HepG2 (cell line): ENCODE results near the gene ARPC1A. TPM values are rescaled to one million over a fixed set of nuclear protein-coding genes. Genes with fewer than 3 reads are reported as not detected.

Source experiments
- CBX2 ChIP-seq, 2 experiments: fragments of 200-600 bp in 1 of 2; sonication (generic); formaldehyde crosslinking in 1 of 2; IDR thresholded peaks; 2 replicates each; pipeline versions ENCODE4 v1.7.0 to v1.8.1; 2018 to 2022; ENCODE audit warnings: low read depth in 2 of 2, low read length in 1 of 2, mild to moderate bottlenecking in 1 of 2, missing genetic modification reagents in 1 of 2
- HNRNPL ChIP-seq: fragments of 200-400 bp; formaldehyde crosslinking; IDR thresholded peaks from 2 replicates; pipeline ENCODE4 v1.6.1; 2017; ENCODE audit warnings: mild to moderate bottlenecking, low read depth, low read length
- NR3C1 ChIP-seq: sonication (generic); formaldehyde crosslinking; IDR thresholded peaks from 2 replicates; pipeline ENCODE4 v1.4.0; 2020; ENCODE audit warnings: missing genetic modification reagents
- PLRG1 ChIP-seq: fragments of 450-650 bp; conservative IDR thresholded peaks from 2 replicates; pipeline ENCODE4 v1.6.1; 2016
- ZBTB20 ChIP-seq: sonication (generic); formaldehyde crosslinking; IDR thresholded peaks from 2 replicates; pipeline ENCODE4 v1.8.1; 2023; ENCODE audit warnings: missing genetic modification reagents, low read depth, mild to moderate bottlenecking, borderline replicate concordance
- ZKSCAN8 ChIP-seq: IDR thresholded peaks from 2 replicates; pipeline ENCODE4 v1.6.1; 2016; ENCODE audit warnings: borderline replicate concordance, missing genetic modification reagents, missing compliant biosample characterization
- ZNF326 ChIP-seq: sonication (generic); formaldehyde crosslinking; IDR thresholded peaks from 2 replicates; pipeline ENCODE4 v1.4.0; 2020; ENCODE audit warnings: missing genetic modification reagents, borderline replicate concordance
- ZNF615 ChIP-seq: sonication (generic); formaldehyde crosslinking; IDR thresholded peaks from 2 replicates; pipeline ENCODE4 v1.5.0; 2020; ENCODE audit warnings: mild to moderate bottlenecking, missing genetic modification reagents, borderline replicate concordance
- ZSCAN30 ChIP-seq: sonication (generic); formaldehyde crosslinking; IDR thresholded peaks from 2 replicates; pipeline ENCODE4 v1.5.0; 2020; ENCODE audit warnings: mild to moderate bottlenecking, missing genetic modification reagents
- polyA plus RNA-seq, 8 experiments: library from polyadenylated mRNA; depleted of rRNA in 3 of 8; stranded (reverse) in 7 of 8; unstranded in 1 of 8; fragments of >200 nt; fragmentation: Illumina TruSeq in 4 of 8; extraction: Trizol in 4 of 8; gene quantifications; 2 replicates each; pipeline versions ENCODE4 v1.2.1 to v1.2.3, GENCODE V29; 2011 to 2016; ENCODE audit warnings: low read depth in 4 of 8, missing spikeins in 1 of 8, mixed read lengths in 1 of 8; ENCODE audit not compliant: insufficient read depth in 1 of 8
- total RNA-seq, 5 experiments: library from RNA; depleted of rRNA; stranded (reverse); fragments of >200 nt; fragmentation: Illumina TruSeq; extraction: Trizol; gene quantifications; 2 replicates each; pipeline ENCODE4 v1.2.3, GENCODE V29; 2016; ENCODE audit warnings: low read depth in 1 of 5
- TF ChIP-seq, protein P1 (sequence below): sonication (generic); formaldehyde crosslinking; IDR thresholded peaks from 2 replicates; pipeline ENCODE4 v1.9.0; 2021; ENCODE audit warnings: missing genetic modification reagents, borderline replicate concordance
- TF ChIP-seq, protein P2 (sequence below): IDR thresholded peaks from 2 replicates; pipeline ENCODE4 v1.6.1; 2016; ENCODE audit warnings: low read depth
- TF ChIP-seq, protein P3 (sequence below): sonication (generic); formaldehyde crosslinking; IDR thresholded peaks from 2 replicates; pipeline ENCODE4 v1.4.0; 2020; ENCODE audit warnings: mild to moderate bottlenecking, missing genetic modification reagents
- TF ChIP-seq, protein P4 (sequence below): fragments of 450-650 bp; IDR thresholded peaks from 2 replicates; pipeline ENCODE4 v1.6.1; 2017; ENCODE audit warnings: mild to moderate bottlenecking
- TF ChIP-seq, protein P5 (sequence below): sonication (generic); formaldehyde crosslinking; IDR thresholded peaks from 2 replicates; pipeline ENCODE4 v1.8.0; 2022; ENCODE audit warnings: missing genetic modification reagents, mild to moderate bottlenecking, inconsistent platforms, borderline replicate concordance

The ARPC1A gene
- total and polyA plus RNA-seq, 2 of the 13 experiments (the other 11 are each of a cell fraction or from before 2014, with no cell fraction given) = 44.3 to 88.5 TPM

DNA sequence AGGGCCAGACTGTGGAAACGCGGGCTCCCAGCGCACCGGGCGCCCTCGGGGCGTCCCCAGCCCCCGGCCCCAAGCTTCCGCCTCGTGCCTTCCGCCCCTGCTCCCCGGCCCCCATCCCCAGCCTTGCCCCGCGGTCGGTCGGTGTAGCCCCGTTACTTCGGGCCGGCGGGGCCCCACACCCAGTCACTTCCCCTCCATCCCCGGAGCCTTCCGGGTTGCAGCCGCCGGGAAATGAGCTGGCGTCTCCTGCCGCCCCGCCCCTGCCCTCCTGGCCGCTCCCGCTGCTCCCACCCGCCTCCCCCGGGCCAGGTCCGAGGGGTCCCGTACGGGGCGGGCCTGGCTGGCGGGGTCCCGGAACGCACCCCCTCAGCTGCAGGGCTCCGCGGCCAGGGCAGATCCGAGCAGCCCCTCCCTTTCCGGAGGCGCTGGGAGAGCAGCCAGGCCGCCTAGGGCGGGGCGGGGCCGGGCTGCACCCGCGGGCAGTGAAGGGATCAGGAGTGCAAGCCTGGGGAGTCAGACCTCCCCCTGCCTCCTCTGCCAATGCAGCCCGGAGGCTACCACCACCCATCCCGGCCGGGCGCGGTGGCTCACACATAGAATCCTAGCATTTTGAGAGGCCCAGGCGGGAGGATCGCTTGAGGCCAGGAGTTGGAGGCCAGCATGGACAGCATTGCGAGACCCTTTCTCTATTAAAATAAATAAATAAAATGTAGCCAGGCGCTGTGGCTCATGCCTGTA lies 49.5 kb downstream of the ARPC1A start (continued):
- TF ChIP-seq CBX2 (IDR thresholded peaks at IDR 0.05; ENCODE audit: low read depth, low read length) (no peak), CBX2 (CRISPR knock-in tag; IDR thresholded peaks at IDR 0.05; ENCODE audit: low read depth) (no peak), ZKSCAN8 (CRISPR knock-in tag) (no peak), HNRNPL (0 out of 2 replicates have a peak, but pooled peaks have one; percentile 47), ZBTB20 (CRISPR knock-in tag) (no peak), PLRG1 (no peak), ZNF326 (CRISPR knock-in tag) (no peak), ZSCAN30 (no peak), ZNF615 (CRISPR knock-in tag) (no peak), NR3C1 (CRISPR knock-in tag) (no peak)
- TF ChIP-seq, protein P1, sequence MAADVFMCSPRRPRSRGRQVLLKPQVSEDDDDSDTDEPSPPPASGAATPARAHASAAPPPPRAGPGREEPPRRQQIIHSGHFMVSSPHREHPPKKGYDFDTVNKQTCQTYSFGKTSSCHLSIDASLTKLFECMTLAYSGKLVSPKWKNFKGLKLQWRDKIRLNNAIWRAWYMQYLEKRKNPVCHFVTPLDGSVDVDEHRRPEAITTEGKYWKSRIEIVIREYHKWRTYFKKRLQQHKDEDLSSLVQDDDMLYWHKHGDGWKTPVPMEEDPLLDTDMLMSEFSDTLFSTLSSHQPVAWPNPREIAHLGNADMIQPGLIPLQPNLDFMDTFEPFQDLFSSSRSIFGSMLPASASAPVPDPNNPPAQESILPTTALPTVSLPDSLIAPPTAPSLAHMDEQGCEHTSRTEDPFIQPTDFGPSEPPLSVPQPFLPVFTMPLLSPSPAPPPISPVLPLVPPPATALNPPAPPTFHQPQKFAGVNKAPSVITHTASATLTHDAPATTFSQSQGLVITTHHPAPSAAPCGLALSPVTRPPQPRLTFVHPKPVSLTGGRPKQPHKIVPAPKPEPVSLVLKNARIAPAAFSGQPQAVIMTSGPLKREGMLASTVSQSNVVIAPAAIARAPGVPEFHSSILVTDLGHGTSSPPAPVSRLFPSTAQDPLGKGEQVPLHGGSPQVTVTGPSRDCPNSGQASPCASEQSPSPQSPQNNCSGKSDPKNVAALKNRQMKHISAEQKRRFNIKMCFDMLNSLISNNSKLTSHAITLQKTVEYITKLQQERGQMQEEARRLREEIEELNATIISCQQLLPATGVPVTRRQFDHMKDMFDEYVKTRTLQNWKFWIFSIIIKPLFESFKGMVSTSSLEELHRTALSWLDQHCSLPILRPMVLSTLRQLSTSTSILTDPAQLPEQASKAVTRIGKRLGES (CRISPR knock-in tag) = no peak
- TF ChIP-seq, protein P2, sequence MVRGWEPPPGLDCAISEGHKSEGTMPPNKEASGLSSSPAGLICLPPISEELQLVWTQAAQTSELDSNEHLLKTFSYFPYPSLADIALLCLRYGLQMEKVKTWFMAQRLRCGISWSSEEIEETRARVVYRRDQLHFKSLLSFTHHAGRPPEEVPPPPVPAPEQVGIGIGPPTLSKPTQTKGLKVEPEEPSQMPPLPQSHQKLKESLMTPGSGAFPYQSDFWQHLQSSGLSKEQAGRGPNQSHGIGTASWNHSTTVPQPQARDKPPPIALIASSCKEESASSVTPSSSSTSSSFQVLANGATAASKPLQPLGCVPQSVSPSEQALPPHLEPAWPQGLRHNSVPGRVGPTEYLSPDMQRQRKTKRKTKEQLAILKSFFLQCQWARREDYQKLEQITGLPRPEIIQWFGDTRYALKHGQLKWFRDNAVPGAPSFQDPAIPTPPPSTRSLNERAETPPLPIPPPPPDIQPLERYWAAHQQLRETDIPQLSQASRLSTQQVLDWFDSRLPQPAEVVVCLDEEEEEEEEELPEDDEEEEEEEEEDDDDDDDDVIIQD = no peak
- TF ChIP-seq, protein P3, sequence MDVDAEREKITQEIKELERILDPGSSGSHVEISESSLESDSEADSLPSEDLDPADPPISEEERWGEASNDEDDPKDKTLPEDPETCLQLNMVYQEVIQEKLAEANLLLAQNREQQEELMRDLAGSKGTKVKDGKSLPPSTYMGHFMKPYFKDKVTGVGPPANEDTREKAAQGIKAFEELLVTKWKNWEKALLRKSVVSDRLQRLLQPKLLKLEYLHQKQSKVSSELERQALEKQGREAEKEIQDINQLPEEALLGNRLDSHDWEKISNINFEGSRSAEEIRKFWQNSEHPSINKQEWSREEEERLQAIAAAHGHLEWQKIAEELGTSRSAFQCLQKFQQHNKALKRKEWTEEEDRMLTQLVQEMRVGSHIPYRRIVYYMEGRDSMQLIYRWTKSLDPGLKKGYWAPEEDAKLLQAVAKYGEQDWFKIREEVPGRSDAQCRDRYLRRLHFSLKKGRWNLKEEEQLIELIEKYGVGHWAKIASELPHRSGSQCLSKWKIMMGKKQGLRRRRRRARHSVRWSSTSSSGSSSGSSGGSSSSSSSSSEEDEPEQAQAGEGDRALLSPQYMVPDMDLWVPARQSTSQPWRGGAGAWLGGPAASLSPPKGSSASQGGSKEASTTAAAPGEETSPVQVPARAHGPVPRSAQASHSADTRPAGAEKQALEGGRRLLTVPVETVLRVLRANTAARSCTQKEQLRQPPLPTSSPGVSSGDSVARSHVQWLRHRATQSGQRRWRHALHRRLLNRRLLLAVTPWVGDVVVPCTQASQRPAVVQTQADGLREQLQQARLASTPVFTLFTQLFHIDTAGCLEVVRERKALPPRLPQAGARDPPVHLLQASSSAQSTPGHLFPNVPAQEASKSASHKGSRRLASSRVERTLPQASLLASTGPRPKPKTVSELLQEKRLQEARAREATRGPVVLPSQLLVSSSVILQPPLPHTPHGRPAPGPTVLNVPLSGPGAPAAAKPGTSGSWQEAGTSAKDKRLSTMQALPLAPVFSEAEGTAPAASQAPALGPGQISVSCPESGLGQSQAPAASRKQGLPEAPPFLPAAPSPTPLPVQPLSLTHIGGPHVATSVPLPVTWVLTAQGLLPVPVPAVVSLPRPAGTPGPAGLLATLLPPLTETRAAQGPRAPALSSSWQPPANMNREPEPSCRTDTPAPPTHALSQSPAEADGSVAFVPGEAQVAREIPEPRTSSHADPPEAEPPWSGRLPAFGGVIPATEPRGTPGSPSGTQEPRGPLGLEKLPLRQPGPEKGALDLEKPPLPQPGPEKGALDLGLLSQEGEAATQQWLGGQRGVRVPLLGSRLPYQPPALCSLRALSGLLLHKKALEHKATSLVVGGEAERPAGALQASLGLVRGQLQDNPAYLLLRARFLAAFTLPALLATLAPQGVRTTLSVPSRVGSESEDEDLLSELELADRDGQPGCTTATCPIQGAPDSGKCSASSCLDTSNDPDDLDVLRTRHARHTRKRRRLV (CRISPR knock-in tag) = no peak
- TF ChIP-seq, protein P4, sequence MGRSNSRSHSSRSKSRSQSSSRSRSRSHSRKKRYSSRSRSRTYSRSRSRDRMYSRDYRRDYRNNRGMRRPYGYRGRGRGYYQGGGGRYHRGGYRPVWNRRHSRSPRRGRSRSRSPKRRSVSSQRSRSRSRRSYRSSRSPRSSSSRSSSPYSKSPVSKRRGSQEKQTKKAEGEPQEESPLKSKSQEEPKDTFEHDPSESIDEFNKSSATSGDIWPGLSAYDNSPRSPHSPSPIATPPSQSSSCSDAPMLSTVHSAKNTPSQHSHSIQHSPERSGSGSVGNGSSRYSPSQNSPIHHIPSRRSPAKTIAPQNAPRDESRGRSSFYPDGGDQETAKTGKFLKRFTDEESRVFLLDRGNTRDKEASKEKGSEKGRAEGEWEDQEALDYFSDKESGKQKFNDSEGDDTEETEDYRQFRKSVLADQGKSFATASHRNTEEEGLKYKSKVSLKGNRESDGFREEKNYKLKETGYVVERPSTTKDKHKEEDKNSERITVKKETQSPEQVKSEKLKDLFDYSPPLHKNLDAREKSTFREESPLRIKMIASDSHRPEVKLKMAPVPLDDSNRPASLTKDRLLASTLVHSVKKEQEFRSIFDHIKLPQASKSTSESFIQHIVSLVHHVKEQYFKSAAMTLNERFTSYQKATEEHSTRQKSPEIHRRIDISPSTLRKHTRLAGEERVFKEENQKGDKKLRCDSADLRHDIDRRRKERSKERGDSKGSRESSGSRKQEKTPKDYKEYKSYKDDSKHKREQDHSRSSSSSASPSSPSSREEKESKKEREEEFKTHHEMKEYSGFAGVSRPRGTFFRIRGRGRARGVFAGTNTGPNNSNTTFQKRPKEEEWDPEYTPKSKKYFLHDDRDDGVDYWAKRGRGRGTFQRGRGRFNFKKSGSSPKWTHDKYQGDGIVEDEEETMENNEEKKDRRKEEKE = no peak
- TF ChIP-seq, protein P5, sequence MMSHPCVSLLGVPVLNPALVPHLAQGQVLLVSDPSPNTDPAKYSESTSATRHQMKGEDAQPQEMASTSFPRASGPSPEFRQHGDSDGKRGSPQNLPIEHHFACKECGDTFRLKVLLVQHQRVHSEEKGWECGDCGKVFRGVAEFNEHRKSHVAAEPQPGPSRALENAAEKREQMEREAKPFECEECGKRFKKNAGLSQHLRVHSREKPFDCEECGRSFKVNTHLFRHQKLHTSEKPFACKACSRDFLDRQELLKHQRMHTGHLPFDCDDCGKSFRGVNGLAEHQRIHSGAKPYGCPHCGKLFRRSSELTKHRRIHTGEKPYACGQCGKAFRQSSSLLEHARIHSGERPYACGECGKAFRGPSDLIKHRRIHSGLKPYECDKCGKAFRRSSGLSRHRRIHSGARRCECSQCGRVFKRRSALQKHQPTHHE = no peak
